K562 (cell line): Measurements from ENCODE around the gene CCNI. TPM values are rescaled to one million over a fixed set of nuclear protein-coding genes. Genes with fewer than 3 reads are reported as not detected.

Source experiments
- ATAC-seq: fragments of 200-7000 bp; cut with Tn5 transposase; 3 replicates; pipeline ENCODE4 v1.9.1; 2020; ENCODE audit warnings: moderate library complexity
- BruUV-seq: library from RNA; stranded (reverse); fragments of 400-500 nt; replicated peaks from 2 replicates; lab custom pipeline; 2021; lab: Mats Ljungman, UMichigan
- CTCF ChIA-PET: fragments of 300-600 bp; formaldehyde crosslinking; extraction: SDS; loops from one replicate; lab custom pipeline; 2021; ENCODE audit warnings: low intra/inter-chr PET ratio; lab: Yijun Ruan, JAX
- POLR2A ChIA-PET: fragments of 300-600, 350-650 bp; sonication (Branson Sonifier 250); formaldehyde crosslinking; extraction: SDS; loops from one replicate; lab custom pipeline; 2021; ENCODE audit warnings: antibody characterized with exemption, inconsistent platforms; lab: Yijun Ruan, JAX
- DNase-seq, 4 experiments: peaks; one replicate each; pipeline versions ENCODE4 v3.0.0 to v3.0.0-alpha.2; 2011 to 2018; ENCODE audit warnings: low spot score in 3 of 4, mixed read lengths in 3 of 4; ENCODE audit errors: extremely low read depth in 1 of 4
- FAIRE-seq: peaks from 2 replicates; lab custom pipeline; 2011; peaks lifted over from hg19 to GRCh38; lab: Jason Lieb, UNC
- H2AFZ ChIP-seq: 2 replicates; pipeline ENCODE4 v1.6.0; 2011; ENCODE audit warnings: low read depth, low read length, control low read depth, inconsistent platforms
- H3K27ac ChIP-seq: fragments of 200-600 bp; 3 replicates; pipeline ENCODE4 v1.8.0; 2011; ENCODE audit warnings: low read depth, mild to moderate bottlenecking, control low read depth, inconsistent platforms, low read length, moderate library complexity, mixed read lengths; ENCODE audit errors: extremely low read depth
- H3K27me3 ChIP-seq, 2 experiments: fragments of 300-600 bp in 1 of 2; 2 replicates in 1 of 2; 3 replicates in 1 of 2; pipeline versions ENCODE4 v1.6.0 to v1.8.0; 2011; ENCODE audit warnings: inconsistent platforms in 2 of 2, low read length in 2 of 2, mild to moderate bottlenecking in 1 of 2, mixed read lengths in 1 of 2, moderate library complexity in 1 of 2; ENCODE audit not compliant: control insufficient read depth in 2 of 2, insufficient read depth in 2 of 2
- H3K36me3 ChIP-seq: fragments of 300-600 bp; 3 replicates; pipeline ENCODE4 v1.8.0; 2011; ENCODE audit warnings: mild to moderate bottlenecking, low read length, inconsistent platforms; ENCODE audit not compliant: control insufficient read depth, insufficient read depth
- H3K4me1 ChIP-seq, 2 experiments: fragments of 200-600 bp in 1 of 2; replicated peaks in 1 of 2; 2 replicates in 1 of 2; 3 replicates in 1 of 2; pipeline versions ENCODE4 v1.5.1 to v1.8.0; 2011; ENCODE audit warnings: inconsistent platforms in 2 of 2, low read length in 2 of 2, mild to moderate bottlenecking in 1 of 2, mixed read lengths in 1 of 2, moderate library complexity in 1 of 2; ENCODE audit not compliant: control insufficient read depth in 2 of 2, insufficient read depth in 2 of 2
- H3K4me2 ChIP-seq: 2 replicates; pipeline ENCODE4 v1.6.1; 2011; ENCODE audit warnings: low read length, control low read depth, inconsistent platforms, mixed read lengths; ENCODE audit not compliant: insufficient read depth
- H3K4me3 ChIP-seq: fragments of 200-600 bp; sonication (generic), shearing (Covaris generic); 2 replicates; pipeline ENCODE4 v1.5.1; 2016; ENCODE audit warnings: control low read depth, inconsistent platforms
- H3K79me2 ChIP-seq: fragments of 200-600 bp; 3 replicates; pipeline ENCODE4 v1.8.0; 2011; ENCODE audit warnings: low read length, inconsistent platforms; ENCODE audit not compliant: control insufficient read depth, insufficient read depth
- H3K9ac ChIP-seq, 2 experiments: 2 replicates each; pipeline versions ENCODE4 v1.6.0 to v1.6.1; 2011; ENCODE audit warnings: low read depth in 2 of 2, low read length in 2 of 2, control low read depth in 1 of 2, inconsistent platforms in 1 of 2, mild to moderate bottlenecking in 1 of 2, mixed read lengths in 1 of 2; ENCODE audit not compliant: insufficient read depth in 1 of 2
- H3K9me1 ChIP-seq: one replicate; pipeline ENCODE4 v1.6.0; 2011; ENCODE audit warnings: inconsistent platforms, mild to moderate bottlenecking, low read length, moderate library complexity; ENCODE audit not compliant: control insufficient read depth, insufficient read depth
- H3K9me3 ChIP-seq: replicated peaks from 2 replicates; pipeline ENCODE4 v1.5.1; 2011; ENCODE audit warnings: low read depth, low read length, inconsistent platforms; ENCODE audit not compliant: control insufficient read depth, insufficient read depth
- H4K20me1 ChIP-seq: replicated peaks from 2 replicates; pipeline ENCODE4 v1.6.1; 2011; ENCODE audit warnings: low read length, inconsistent platforms, mixed read lengths; ENCODE audit not compliant: control insufficient read depth, insufficient read depth
- CBX2 ChIP-seq: fragments of 200-600 bp; sonication (generic); IDR thresholded peaks from one replicate; pipeline ENCODE4 v1.6.1; 2012; ENCODE audit warnings: mild to moderate bottlenecking, low read length, inconsistent platforms; ENCODE audit not compliant: insufficient read depth, poor library complexity, severe bottlenecking
- FOXJ3 ChIP-seq: sonication (generic); formaldehyde crosslinking; IDR thresholded peaks from 2 replicates; pipeline ENCODE4 v1.4.0; 2020; ENCODE audit warnings: mild to moderate bottlenecking, missing genetic modification reagents
- KDM4B ChIP-seq, 2 experiments: fragments of 450-650 bp in 1 of 2; sonication (generic) in 1 of 2; IDR thresholded peaks; 2 replicates each; pipeline ENCODE4 v1.6.1; 2016 to 2017; ENCODE audit warnings: borderline replicate concordance in 2 of 2, antibody characterized with exemption in 1 of 2, low read depth in 1 of 2, mild to moderate bottlenecking in 1 of 2
- NRF1 ChIP-seq, 2 experiments: fragments of 450-650 bp; IDR thresholded peaks in 1 of 2; conservative IDR thresholded peaks in 1 of 2; 2 replicates each; pipeline ENCODE4 v1.6.1; 2014; ENCODE audit warnings: mild to moderate bottlenecking in 2 of 2
- RAD51 ChIP-seq: fragments of 450-650 bp; IDR thresholded peaks from 2 replicates; pipeline ENCODE4 v1.7.1; 2016; ENCODE audit warnings: low read depth, mild to moderate bottlenecking, borderline replicate concordance
- RNF2 ChIP-seq: sonication (generic); IDR thresholded peaks from 2 replicates; pipeline ENCODE4 v1.6.1; 2016
- SMAD4 ChIP-seq: fragments of 250-450 bp; sonication (Bioruptor Pico); conservative IDR thresholded peaks from 2 replicates; pipeline ENCODE4 v1.8.0; 2021; ENCODE audit warnings: inconsistent platforms, mild to moderate bottlenecking, moderate library complexity
- XRCC3 ChIP-seq: fragments of 450-650 bp; IDR thresholded peaks from 2 replicates; pipeline ENCODE4 v1.6.1; 2017; ENCODE audit warnings: mild to moderate bottlenecking, moderate library complexity
- ZNF282 ChIP-seq: sonication (generic); formaldehyde crosslinking; IDR thresholded peaks from 2 replicates; pipeline ENCODE4 v1.8.1; 2023; ENCODE audit warnings: missing genetic modification reagents
- ZNF583 ChIP-seq: fragments of 250-450 bp; sonication (Bioruptor Pico); IDR thresholded peaks from 2 replicates; pipeline ENCODE4 v1.4.0; 2020
- WGBS: fragments of 100-300 bp; shearing (Covaris generic); methylation state at CpG from one replicate; pipeline ENCODE4 v1.1.6; 2016; ENCODE audit warnings: low coverage, mixed read lengths; ENCODE audit not compliant: insufficient coverage; ENCODE audit errors: missing lambda C conversion rate; 5-methylcytosine and 5-hydroxymethylcytosine counted together
- in situ Hi-C: fragments of 300-500 bp; cut with MboI; formaldehyde crosslinking; loops from 4 replicates; pipeline ENCODE4 v1.15.0; 2018; ENCODE audit warnings: inconsistent platforms, mixed read lengths
- intact Hi-C: fragments of 100-400 bp; cut with micrococcal nuclease; formaldehyde crosslinking; loops from 2 replicates; pipeline ENCODE4 v1.14.2; 2022
- polyA plus RNA-seq, 8 experiments: library from polyadenylated mRNA; depleted of rRNA in 4 of 8; stranded (reverse) in 5 of 8; unstranded in 3 of 8; fragments of >200 nt; fragmentation: Nextera tagmentation in 2 of 8; fragmentation: Illumina TruSeq in 1 of 8; extraction: Ambion mirVana in 2 of 8; extraction: Trizol in 1 of 8; gene quantifications; 2 replicates each; pipeline versions ENCODE4 v1.2.1 to v1.2.3, GENCODE V29; 2011 to 2014; ENCODE audit warnings: inconsistent platforms in 1 of 8, missing spikeins in 1 of 8
- total RNA-seq, 7 experiments: library from RNA; depleted of rRNA in 6 of 7; stranded (reverse); fragments of >200 nt in 6 of 7; fragmentation: Illumina TruSeq in 2 of 7; extraction: Trizol in 2 of 7; gene quantifications; 2 replicates each; pipeline versions ENCODE4 v1.2.1 to v1.2.3, GENCODE V29; 2011 to 2021; ENCODE audit warnings: low replicate concordance in 1 of 7
- TF ChIP-seq, protein P1 (sequence below): fragments of 450-650 bp; formaldehyde crosslinking; IDR thresholded peaks from 2 replicates; pipeline ENCODE4 v1.4.0; 2020; ENCODE audit warnings: mild to moderate bottlenecking, moderate library complexity
- TF ChIP-seq, protein P2 (sequence below): sonication (generic); formaldehyde crosslinking; IDR thresholded peaks from 2 replicates; pipeline ENCODE4 v1.8.1; 2023; ENCODE audit warnings: missing genetic modification reagents, mild to moderate bottlenecking, borderline replicate concordance
- TF ChIP-seq, protein P3 (sequence below): fragments of 250-450 bp; sonication (Bioruptor Pico); IDR thresholded peaks from 2 replicates; pipeline ENCODE4 v1.5.0; 2021; ENCODE audit warnings: mild to moderate bottlenecking, borderline replicate concordance

Gene CCNI
- total and polyA plus RNA-seq, 9 of the 15 experiments (the other 6 are each of a cell fraction or from before 2014, with no cell fraction given): 43.3 to 159 (median 98.5) TPM

DNA sequence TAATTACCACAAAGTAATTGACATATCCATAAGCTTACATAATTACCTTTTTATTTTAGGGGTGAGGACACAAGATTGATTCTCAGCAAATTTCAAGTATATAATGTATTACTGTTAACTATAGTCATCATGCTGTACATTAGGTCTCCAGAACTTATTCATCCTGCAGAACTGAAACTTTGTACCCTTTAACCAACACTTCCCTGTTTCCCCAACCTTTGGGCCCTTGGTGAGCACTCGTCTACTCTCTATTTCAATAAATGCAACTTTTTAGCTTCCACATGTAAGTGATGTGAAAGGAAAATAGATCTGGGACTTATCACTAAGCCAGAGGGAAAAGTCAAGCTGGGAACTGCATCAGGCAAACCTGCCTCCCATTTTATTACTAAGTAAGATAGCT, 47.6 kb upstream of the CCNI start (continued):
- TF ChIP-seq, protein P1, sequence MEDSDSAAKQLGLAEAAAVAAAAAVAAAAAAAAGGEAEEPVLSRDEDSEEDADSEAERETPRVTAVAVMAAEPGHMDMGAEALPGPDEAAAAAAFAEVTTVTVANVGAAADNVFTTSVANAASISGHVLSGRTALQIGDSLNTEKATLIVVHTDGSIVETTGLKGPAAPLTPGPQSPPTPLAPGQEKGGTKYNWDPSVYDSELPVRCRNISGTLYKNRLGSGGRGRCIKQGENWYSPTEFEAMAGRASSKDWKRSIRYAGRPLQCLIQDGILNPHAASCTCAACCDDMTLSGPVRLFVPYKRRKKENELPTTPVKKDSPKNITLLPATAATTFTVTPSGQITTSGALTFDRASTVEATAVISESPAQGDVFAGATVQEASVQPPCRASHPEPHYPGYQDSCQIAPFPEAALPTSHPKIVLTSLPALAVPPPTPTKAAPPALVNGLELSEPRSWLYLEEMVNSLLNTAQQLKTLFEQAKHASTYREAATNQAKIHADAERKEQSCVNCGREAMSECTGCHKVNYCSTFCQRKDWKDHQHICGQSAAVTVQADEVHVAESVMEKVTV (CRISPR knock-in tag): no peak
- no peak for TF ChIP-seq RNF2
- TF ChIP-seq SMAD4 (CRISPR knock-in tag): no peak
- TF ChIP-seq CBX2: no peak
- TF ChIP-seq, all 486 proteins: peak for 0

DNA sequence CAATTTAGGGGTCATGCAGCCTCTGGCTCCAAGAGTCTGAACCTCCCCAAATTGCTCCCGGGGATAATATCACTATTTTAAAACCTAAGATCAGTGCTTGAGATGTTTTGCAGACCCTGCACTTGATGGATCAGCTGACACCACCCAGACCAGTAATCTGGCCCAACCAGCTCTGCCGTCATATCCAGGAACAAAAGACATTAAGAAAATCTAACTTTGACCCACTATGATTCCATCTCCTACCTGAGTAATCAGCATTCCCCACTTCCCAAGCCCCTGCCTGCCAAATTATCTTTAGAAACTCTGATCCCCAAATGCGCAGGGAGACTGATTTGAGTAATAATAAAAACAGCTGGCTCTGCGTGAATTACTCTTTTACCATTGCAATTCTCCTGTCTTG, 46.9 kb upstream of the CCNI start:
- POLR2A ChIA-PET: no interaction called here
- H3K4me2 ChIP-seq: no peak overlapping the region
- H2AFZ ChIP-seq: no peak overlapping the region
- H3K9ac ChIP-seq: no peak overlapping the region
- in situ Hi-C loops: no loop called here
- H4K20me1 ChIP-seq: no peaks in the 10 kb centered on the region
- H3K27ac ChIP-seq: no peak overlapping the region
- no TSS peak for BruUV-seq
- H3K27me3 ChIP-seq: peaks cover 24 to 25% of the 10 kb centered on the region in 2 experiments
- intact Hi-C loops: no loop called here
- CTCF ChIA-PET: no interaction called here
- no peaks in the 10 kb centered on the region for H3K79me2 ChIP-seq
- no peaks in the 10 kb centered on the region for H3K36me3 ChIP-seq
- H3K4me1 ChIP-seq: 0 out of 5 replicates have a peak, but pooled peaks cover 0 to 4% of the 10 kb centered on the region in 2 experiments
- H3K9me1 ChIP-seq: no peaks in the 10 kb centered on the region
- FAIRE-seq (no peak), DNase-seq (no peak), ATAC-seq (no peak)
- no peak overlapping the region for H3K4me3 ChIP-seq
- H3K9me3 ChIP-seq: no peaks in the 10 kb centered on the region
- 0% methylated on average over 4 of the region's 4 CpGs for WGBS
- TF ChIP-seq FOXJ3 (CRISPR knock-in tag) (no peak), ZNF583 (CRISPR knock-in tag) (no peak), XRCC3 (no peak), RAD51 (no peak), KDM4B (IDR thresholded peaks at IDR 0.05; ENCODE audit: borderline replicate concordance in 2 of 2, low read depth in 1 of 2) (no peak), ZNF282 (no peak), NRF1 (conservative IDR thresholded peaks at IDR 0.05 in 1 of 2, IDR thresholded peaks at IDR 0.05 in 1 of 2) (no peak)
- TF ChIP-seq, protein P2, sequence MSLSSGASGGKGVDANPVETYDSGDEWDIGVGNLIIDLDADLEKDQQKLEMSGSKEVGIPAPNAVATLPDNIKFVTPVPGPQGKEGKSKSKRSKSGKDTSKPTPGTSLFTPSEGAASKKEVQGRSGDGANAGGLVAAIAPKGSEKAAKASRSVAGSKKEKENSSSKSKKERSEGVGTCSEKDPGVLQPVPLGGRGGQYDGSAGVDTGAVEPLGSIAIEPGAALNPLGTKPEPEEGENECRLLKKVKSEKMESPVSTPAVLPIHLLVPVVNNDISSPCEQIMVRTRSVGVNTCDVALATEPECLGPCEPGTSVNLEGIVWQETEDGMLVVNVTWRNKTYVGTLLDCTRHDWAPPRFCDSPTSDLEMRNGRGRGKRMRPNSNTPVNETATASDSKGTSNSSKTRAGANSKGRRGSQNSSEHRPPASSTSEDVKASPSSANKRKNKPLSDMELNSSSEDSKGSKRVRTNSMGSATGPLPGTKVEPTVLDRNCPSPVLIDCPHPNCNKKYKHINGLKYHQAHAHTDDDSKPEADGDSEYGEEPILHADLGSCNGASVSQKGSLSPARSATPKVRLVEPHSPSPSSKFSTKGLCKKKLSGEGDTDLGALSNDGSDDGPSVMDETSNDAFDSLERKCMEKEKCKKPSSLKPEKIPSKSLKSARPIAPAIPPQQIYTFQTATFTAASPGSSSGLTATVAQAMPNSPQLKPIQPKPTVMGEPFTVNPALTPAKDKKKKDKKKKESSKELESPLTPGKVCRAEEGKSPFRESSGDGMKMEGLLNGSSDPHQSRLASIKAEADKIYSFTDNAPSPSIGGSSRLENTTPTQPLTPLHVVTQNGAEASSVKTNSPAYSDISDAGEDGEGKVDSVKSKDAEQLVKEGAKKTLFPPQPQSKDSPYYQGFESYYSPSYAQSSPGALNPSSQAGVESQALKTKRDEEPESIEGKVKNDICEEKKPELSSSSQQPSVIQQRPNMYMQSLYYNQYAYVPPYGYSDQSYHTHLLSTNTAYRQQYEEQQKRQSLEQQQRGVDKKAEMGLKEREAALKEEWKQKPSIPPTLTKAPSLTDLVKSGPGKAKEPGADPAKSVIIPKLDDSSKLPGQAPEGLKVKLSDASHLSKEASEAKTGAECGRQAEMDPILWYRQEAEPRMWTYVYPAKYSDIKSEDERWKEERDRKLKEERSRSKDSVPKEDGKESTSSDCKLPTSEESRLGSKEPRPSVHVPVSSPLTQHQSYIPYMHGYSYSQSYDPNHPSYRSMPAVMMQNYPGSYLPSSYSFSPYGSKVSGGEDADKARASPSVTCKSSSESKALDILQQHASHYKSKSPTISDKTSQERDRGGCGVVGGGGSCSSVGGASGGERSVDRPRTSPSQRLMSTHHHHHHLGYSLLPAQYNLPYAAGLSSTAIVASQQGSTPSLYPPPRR (CRISPR knock-in tag): no peak
- TF ChIP-seq, protein P3, sequence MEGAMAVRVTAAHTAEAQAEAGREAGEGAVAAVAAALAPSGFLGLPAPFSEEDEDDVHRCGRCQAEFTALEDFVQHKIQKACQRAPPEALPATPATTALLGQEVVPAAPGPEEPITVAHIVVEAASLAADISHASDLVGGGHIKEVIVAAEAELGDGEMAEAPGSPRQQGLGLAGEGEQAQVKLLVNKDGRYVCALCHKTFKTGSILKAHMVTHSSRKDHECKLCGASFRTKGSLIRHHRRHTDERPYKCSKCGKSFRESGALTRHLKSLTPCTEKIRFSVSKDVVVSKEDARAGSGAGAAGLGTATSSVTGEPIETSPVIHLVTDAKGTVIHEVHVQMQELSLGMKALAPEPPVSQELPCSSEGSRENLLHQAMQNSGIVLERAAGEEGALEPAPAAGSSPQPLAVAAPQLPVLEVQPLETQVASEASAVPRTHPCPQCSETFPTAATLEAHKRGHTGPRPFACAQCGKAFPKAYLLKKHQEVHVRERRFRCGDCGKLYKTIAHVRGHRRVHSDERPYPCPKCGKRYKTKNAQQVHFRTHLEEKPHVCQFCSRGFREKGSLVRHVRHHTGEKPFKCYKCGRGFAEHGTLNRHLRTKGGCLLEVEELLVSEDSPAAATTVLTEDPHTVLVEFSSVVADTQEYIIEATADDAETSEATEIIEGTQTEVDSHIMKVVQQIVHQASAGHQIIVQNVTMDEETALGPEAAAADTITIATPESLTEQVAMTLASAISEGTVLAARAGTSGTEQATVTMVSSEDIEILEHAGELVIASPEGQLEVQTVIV (CRISPR knock-in tag): no peak
